Suprapubic skin (tissue), 4 donors: ENCODE results near the gene ATP6V1E1. TPM values are rescaled to one million over a fixed set of nuclear protein-coding genes. Genes with fewer than 3 reads are reported as not detected.

Source experiments
- DNase-seq, 2 donors: peaks; one replicate each; pipeline ENCODE4 v3.0.0-alpha.2; 2019; ENCODE audit warnings: low spot score in 2 of 2
- H3K27ac ChIP-seq: fragments of 200-600 bp; sonication (generic); one replicate; pipeline ENCODE4 v1.5.1; 2019
- H3K27me3 ChIP-seq: fragments of 200-600 bp; sonication (generic); one replicate; pipeline ENCODE4 v1.5.1; 2019
- H3K36me3 ChIP-seq: fragments of 200-600 bp; sonication (generic); one replicate; pipeline ENCODE4 v1.5.1; 2019
- H3K4me1 ChIP-seq: fragments of 200-600 bp; sonication (generic); one replicate; pipeline ENCODE4 v1.5.1; 2019
- H3K4me3 ChIP-seq: fragments of 200-600 bp; sonication (generic); one replicate; pipeline ENCODE4 v1.5.1; 2019; ENCODE audit warnings: mild to moderate bottlenecking
- H3K9me3 ChIP-seq: fragments of 200-600 bp; sonication (generic); one replicate; pipeline ENCODE4 v1.5.1; 2019
- EP300 ChIP-seq: sonication (generic); formaldehyde crosslinking; IDR thresholded peaks from one replicate; pipeline ENCODE4 v1.6.1; 2017; ENCODE audit warnings: antibody characterized with exemption
- POLR2A ChIP-seq, 2 donors: fragments of 450-650 bp; IDR thresholded peaks; one replicate each; pipeline ENCODE4 v1.6.1; 2017; ENCODE audit warnings: antibody characterized with exemption in 2 of 2, mild to moderate bottlenecking in 2 of 2, moderate library complexity in 2 of 2
- POLR2AphosphoS5 ChIP-seq, 3 donors: sonication (generic); formaldehyde crosslinking; IDR thresholded peaks; one replicate each; pipeline ENCODE4 v1.6.1; 2017; ENCODE audit warnings: antibody characterized with exemption in 3 of 3
- WGBS: methylation state at CpG from one replicate; pipeline ENCODE4 v1.1.5; 2018; 5-methylcytosine and 5-hydroxymethylcytosine counted together
- total RNA-seq, 4 donors: library from RNA; depleted of rRNA; stranded (reverse); fragments of >200 nt; gene quantifications; one replicate each; pipeline ENCODE4 v1.1.0, GENCODE V29; 2016
- TF ChIP-seq, protein P1 (sequence below), 2 donors: fragments of 200-600 bp in 1 of 2; fragments of 450-650 bp in 1 of 2; sonication (generic) in 1 of 2; IDR thresholded peaks; one replicate each; pipeline ENCODE4 v1.5.1; 2016 to 2019; ENCODE audit warnings: antibody characterized with exemption in 2 of 2, mild to moderate bottlenecking in 1 of 2, moderate library complexity in 1 of 2

ATP6V1E1 gene
- total RNA-seq, 4 donors from 2014 or later, result 106 to 128 (median 115) TPM

DNA sequence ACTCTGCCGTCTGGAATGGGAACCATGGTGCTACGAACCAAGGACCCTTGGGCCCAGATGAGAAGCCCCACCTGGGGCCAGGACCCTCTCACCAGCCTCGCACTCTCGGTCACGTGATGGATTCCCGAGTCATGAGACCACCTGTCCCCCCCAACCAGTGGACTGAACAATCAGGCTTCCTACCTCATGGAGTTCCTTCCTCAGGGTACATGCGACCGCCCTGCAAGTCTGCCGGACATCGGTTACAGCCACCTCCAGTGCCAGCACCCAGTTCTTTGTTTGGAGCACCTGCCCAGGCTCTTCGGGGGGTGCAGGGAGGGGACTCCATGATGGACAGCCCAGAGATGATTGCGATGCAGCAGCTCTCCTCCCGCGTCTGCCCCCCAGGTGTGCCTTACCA, 86.1 kb downstream of the ATP6V1E1 start:
- Histone ChIP-seq H3K27me3 (no peaks in the 10 kb centered on the region), H3K4me3 (no peak overlapping the region), H3K27ac (no peak overlapping the region), H3K4me1 (no peaks in the 10 kb centered on the region), H3K36me3 (no peaks in the 10 kb centered on the region), H3K9me3 (no peaks in the 10 kb centered on the region)
- no peak for DNase-seq
- WGBS, result 97% methylated on average over 6 of the region's 14 CpGs
- no peak for TF ChIP-seq EP300
- TF ChIP-seq, protein P1, sequence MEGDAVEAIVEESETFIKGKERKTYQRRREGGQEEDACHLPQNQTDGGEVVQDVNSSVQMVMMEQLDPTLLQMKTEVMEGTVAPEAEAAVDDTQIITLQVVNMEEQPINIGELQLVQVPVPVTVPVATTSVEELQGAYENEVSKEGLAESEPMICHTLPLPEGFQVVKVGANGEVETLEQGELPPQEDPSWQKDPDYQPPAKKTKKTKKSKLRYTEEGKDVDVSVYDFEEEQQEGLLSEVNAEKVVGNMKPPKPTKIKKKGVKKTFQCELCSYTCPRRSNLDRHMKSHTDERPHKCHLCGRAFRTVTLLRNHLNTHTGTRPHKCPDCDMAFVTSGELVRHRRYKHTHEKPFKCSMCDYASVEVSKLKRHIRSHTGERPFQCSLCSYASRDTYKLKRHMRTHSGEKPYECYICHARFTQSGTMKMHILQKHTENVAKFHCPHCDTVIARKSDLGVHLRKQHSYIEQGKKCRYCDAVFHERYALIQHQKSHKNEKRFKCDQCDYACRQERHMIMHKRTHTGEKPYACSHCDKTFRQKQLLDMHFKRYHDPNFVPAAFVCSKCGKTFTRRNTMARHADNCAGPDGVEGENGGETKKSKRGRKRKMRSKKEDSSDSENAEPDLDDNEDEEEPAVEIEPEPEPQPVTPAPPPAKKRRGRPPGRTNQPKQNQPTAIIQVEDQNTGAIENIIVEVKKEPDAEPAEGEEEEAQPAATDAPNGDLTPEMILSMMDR (IDR thresholded peaks at IDR 0.05), result no peak
- no peak for TF ChIP-seq POLR2AphosphoS5 (IDR thresholded peaks at IDR 0.05)
- TF ChIP-seq POLR2A (IDR thresholded peaks at IDR 0.05), result no peak

Other genes with a start within 250 kb of the ATP6V1E1 start
- gene SLC25A18, start 65.3 kb downstream of the ATP6V1E1 start, total RNA-seq, result 1 to 10 TPM in 2 of 4 donors, under 1 TPM in 2; 0.26 to 3.1 (median 0.80) TPM
- 10 to 100 TPM; 56.6 to 71.3 (median 68.9) TPM for gene BCL2L13, start 10.0 kb upstream of the ATP6V1E1 start, total RNA-seq
- gene BID, start 145.7 kb upstream of the ATP6V1E1 start, total RNA-seq, result 10 to 100 TPM; 11.8 to 26.6 (median 18.4) TPM